HG03520 (cell line): ENCODE measurements around the gene UCHL5.
"Not testable (repeated sequence)": the region's sequence is repeated elsewhere in the genome, so short reads cannot be mapped to it uniquely, and the experiment has no call there.

Experiments used
- ATAC-seq: cut with Tn5 transposase; IDR thresholded peaks from one replicate; pipeline ENCODE4 v1.9.1; 2021; ENCODE audit warnings: mild to moderate bottlenecking, moderate library complexity; ENCODE audit not compliant: unreplicated experiment

The UCHL5 gene

GRCh38 chr1:193013707-193014106, 45.5 kb downstream of the UCHL5 start:
- no peak for ATAC-seq

DNA sequence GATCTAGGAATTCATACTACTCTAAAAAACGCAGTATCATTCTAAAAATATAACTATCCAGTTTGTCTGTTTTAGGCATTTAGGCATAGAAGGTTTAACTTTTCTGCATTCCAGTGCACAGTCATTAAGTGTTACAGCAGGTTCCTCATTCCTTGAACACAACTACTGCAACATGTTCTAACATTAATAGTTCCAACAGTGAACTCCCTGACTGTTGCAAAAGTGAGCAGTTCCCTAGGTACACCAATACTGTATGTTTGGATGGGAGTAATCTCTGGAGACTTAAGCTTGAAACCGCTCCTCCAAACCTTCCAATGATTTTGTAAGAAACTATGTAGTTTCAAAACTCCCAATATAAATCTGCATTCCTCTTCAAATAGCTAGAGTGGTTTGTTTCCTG, 46.2 kb downstream of the UCHL5 start:
- no peak for ATAC-seq

DNA sequence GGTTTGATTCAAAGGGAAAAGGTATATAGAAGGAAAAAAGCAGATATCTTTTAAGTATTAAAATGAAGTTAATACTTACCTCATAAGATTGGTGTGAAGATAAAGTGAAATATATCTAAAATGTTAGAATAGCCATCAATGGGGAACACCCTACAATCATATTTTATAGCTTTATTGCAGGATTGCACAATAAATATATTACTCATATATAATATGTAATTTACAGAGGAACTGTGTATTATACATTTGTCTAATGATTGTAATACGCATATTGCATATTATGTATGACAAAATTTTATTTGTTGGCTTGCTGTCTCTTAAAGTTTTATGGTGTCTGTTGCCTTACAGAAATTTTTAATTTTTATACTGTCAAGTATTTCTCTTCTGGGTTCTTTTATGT, 47.8 kb downstream of the UCHL5 start:
- no peak for ATAC-seq

DNA sequence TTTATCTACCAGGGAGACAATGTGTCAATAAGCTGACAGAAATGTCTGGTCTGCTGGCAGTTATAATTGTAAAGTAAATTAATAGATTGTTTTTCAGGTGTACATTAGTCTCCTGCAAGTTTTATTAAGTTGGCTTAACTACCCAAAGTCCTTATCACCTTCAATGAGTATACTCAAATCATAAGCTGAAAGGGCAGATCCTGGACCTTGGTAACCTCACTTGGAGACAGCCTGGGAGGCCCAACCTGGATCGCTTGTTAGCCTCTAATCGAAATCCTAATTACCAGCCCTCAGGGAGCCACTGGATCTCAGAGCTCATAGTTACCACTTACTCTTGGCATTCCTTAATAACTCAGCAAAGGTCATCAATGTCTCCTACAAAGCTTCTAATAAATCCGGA, 49.7 kb downstream of the UCHL5 start:
- no peak for ATAC-seq

- ATAC-seq, result no peak
Measured at GRCh38 chr1:193005785-193006184, 53.4 kb downstream of the UCHL5 start.

- peak; percentile 45 for ATAC-seq
Measured at GRCh38 chr1:192998536-192998935, 60.6 kb downstream of the UCHL5 start.

GRCh38 chr1:192994141-192994540, 65.0 kb downstream of the UCHL5 start:
- ATAC-seq, result no peak

DNA sequence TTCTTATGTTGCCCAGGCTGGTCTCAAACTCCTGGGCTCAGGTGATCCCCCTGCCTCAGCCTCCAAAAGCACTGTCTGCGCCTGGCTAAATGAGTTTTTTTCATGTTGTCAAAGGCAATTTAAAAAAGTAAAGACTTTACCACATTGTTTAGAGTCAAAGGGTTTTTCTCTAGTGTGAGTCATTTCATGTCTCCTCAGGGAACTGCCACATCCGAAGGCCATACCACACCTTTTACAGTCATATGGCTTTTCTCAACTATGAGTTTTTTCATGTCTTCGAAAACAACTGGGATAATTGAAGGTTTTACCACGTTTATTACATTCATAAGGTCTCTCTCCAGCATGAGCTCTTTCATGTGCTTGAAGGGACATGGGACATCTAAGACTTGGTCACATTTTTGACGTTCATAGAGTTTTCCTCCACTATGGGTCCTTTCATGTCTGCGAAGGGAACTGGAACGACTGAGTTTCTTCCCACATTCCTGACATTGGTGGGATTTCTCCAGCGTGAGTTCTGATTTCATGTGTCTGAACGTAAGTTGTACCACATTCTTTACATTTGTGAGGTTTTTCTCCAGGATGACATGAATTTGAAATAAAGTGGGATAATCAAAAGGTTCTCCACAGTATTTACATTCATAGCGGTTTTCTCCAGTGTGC, 65.6 kb downstream of the UCHL5 start:
- ATAC-seq, result no peak

DNA sequence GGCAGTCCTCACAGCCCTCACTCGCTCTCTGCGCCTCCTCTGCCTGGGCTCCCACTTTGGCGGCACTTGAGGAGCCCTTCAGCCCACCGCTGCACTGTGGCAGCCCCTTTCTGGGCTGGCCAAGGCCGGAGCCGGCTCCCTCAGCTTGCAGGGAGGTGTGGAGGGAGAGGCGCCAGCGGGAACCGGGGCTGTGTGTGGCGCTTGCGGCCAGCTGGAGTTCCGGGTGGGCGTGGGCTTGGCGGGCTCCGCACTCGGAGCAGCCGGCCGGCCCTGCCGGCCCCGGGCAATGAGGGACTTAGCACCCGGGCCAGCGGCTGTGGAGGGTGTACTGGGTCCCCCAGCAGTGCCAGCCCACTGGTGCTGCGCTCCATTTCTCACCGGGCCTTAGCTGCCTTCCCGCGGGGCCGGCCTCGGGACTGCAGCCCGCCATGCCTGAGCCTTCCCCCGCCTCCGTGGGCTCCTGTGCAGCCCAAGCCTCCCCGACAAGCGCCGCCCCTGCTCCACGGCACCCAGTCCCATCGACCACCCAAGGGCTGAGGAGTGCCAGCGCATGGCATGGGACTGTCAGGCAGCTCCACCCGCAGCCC, 72.3 kb downstream of the UCHL5 start:
- not testable (repeated sequence) for ATAC-seq

- no peak for ATAC-seq
Measured at GRCh38 chr1:192986110-192986747, 72.9 kb downstream of the UCHL5 start.

DNA sequence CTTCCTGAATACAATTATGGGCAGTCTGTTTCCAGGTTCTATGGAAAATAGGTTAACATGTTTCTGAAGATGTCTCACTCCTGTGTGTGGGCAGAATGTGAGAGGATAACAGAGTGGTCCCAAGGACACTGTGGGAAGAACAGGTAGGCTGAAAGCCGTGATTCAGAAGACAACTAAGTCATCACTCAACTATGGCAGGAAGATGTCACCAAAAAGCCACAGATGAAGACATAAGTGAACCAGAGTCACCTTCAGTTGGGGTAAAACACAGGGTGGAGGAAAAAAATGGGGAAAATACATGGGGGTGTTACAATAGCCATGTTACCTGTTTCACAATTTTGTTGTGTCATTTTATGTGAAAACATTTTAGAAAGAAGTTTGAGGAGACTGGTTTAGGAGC, 75.1 kb downstream of the UCHL5 start:
- no peak for ATAC-seq

DNA sequence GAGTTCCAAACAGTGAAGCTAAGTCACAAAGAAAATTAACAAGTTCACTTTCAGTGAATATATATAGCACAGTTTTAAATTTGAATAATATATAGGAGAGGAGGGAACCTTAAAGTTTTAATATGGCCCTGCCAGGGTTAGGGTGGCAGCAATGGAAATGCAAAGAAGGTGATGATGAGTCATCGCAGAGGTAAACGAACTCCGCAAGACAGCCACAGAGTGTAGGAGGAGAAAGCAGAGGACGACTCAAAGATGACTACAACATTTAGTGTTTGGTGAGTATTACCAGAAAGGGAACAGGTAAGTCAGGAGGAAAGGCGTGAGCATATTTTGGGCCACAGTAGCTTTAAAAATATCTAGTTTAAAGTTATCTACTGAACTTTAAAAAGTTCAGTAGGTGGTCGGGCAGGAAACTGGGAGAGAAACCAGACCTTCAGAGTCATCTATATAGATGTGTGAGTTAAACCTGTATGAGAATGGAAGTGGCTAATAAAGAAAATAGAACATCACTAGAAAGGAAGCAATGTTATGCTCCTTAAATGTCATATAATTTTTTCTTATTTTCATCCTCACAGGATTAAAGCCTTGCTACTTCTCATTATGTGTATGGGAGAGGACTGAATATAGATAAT, 75.7 kb downstream of the UCHL5 start:
- ATAC-seq, result peak; percentile 82

DNA sequence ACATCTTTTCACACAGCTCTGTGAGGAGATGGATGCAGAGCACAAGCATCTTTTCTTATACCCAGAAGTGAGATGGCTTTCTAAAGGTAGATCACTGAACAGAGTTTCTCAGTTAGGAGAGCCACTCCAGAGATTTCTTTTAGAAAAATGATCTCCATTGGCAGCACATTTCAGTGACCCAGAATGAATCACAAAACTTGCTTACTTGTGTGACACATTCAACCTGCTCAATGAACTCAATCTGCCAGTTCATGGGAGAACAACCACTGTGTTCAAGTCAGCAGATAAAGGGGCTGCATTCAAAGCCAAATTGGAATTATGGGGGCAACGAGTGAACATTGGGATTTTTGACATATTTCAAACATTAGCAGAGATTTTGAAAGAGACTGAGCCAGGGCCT, 78.3 kb downstream of the UCHL5 start:
- no peak for ATAC-seq

- ATAC-seq, result not testable (repeated sequence)
Measured at GRCh38 chr1:192980334-192980733, 78.8 kb downstream of the UCHL5 start.

DNA sequence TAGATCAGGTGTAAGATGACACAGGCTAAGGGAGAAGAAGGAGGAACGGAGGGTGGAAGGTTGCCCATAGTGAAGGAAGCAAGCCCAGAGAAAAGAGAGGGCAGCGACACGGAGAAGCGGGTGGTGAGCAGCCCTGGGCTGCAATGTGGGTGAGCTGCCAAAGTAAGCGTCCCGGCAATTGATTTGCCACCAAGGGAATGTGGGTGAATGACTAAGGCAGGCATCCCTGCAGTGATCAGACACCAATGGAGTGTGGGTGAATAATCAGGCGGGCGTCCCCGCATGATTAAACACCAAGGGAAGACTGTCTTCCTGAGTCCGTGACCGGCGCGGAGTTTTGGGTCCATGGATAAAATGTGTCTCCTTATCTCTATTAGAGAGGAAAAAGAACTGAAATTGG, 79.6 kb downstream of the UCHL5 start:
- ATAC-seq, result no peak

DNA sequence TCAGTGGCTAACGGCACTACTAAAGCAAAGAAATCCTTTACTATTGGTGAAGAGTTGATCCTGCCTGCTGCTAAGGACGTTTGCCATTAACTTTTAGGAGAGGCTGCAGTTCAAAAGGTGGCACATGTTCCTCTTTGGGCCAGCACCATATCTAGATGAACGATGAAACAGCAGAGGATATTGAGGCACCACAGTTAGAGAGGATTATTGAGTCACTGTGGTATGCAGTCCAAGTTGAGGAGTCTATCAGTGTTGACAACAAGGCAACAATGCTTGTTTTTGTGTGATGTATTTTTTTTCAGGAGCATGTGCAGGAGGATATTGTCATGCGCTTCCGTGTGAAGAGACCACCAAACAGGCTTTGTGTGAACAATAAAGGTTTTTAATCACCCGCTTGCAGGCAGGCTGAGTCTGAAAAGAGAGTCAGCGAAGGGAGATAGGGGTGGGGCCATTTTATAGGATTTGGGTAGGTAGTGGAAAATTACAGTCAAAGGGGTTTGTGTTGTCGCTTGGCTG, 80.9 kb downstream of the UCHL5 start:
- no peak for ATAC-seq

DNA sequence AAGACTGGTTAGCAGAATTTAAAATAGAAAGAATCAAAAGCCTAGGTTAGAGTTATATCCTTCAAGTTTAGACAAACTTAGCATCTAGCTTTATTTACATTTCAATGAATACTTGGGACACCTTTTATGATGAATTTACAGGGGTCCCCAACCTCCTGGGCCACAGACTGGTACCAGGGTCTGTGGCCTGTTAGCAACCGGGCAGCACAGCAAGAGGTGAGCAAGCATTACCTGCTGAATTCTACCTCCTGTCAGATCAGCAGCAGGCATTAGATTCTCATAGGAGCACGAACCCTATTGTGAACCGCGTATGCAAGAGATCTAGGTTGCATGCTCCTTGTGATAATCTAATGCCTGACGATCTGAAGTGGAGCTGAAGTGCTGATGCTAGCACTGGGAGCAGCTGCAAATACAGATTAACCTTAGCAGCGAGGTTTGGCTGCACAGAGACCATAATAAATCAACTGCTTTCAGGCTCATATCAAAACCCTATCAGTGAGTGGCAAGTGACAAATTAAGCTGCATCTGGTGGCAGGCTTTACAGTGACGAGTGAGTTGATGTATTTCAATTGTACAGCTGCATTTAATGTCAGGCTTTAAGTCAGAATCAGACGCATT, 82.0 kb downstream of the UCHL5 start:
- ATAC-seq, result no peak

DNA sequence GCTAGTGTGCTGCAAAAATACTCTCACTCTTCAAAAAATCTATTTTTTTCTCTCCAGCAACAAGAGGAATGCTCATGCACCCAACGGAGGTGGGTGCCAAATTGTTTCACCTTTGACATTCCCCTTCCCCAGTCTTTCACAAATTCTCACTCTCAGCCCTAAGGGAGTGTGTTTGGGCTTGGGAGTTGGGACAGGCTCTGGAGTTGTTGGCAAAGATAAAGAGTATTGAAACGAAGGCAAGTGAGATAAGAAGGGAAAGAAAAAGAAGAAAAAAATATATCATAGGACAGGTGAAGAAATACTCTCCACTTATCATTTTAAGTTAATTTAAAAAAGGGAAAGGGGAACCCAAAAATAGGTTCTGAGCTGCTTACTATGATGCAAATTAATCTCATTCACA, 82.6 kb downstream of the UCHL5 start:
- ATAC-seq, result no peak

DNA sequence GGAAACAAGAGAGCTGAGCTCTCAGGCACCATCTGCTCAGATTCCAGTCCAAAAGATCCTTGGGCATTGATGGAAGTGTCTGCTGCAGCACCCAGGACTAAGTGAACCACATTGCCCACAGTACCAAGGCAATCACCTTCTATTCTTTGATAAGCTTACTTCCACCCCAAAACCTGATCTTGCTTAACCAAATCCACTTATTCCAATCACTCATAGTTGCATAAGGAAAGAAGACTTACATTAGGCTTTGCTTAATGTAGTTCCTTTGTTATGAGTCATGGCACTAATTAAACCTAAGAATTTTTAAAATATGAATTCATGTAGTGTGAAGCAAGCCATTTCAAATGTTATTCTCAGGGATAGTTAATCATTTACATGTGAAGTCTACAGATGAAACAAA, 84.5 kb downstream of the UCHL5 start:
- no peak for ATAC-seq

DNA sequence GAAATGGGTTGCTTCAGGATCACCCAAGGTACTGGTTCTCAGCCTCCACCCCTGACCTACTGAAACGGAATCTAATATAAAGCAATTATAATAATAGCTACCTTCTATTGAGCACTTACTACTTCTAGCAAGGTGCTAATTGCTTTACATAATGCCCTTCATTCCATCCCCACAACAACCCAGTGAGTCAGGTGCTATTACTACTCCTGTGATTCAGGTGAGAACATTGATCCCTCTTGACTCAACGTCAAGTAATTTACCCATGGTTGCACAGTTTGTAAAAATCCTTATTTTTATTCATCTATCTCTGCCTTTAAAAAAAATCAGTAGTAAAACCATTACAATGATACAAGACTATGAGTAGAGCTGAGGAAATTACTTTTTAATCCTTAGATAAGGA, 85.2 kb downstream of the UCHL5 start:
- ATAC-seq, result no peak

DNA sequence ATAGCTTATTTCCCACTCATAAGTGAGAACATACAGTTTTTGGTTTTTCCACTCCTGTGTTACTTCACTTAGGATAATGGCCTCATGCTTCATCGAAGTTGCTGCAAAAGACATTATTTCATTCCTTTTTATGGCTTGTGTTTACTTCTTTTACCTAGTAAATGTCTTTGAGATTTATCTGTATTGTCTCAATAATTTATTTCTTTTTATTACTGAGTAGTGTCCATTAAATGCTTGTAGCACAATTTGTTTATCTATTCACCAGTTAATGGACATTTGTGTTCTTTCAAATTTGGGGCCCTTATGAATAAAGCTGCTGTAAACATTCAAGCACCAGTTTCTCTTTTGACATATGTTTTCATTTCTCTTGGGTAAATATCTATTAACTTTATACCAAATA, 86.0 kb downstream of the UCHL5 start:
- no peak for ATAC-seq
